ENCODE results near the gene CACNA2D2.

Gene CACNA2D2

GRCh38 chr3:50415061-50415460 is 88.4 kb downstream of the CACNA2D2 start:
- no peaks in the 10 kb centered on the region for H3K9me3 ChIP-seq (ENCODE audit: low read length)
- H3K79me2 ChIP-seq (ENCODE audit: insufficient read depth, low read length): no peaks in the 10 kb centered on the region
- H3K36me3 ChIP-seq (ENCODE audit: insufficient read depth, low read length): no peaks in the 10 kb centered on the region
- no peak overlapping the region for H3K27ac ChIP-seq (ENCODE audit: low read depth, low read length, poor library complexity, severe bottlenecking)
- H3K9me2 ChIP-seq (ENCODE audit: low read depth, low read length): no peaks in the 10 kb centered on the region
- H3K4me3 ChIP-seq (ENCODE audit: low read depth, low read length, poor library complexity, severe bottlenecking): no peak overlapping the region
- H3K4me1 ChIP-seq (ENCODE audit: insufficient read depth, low read length, severe bottlenecking): no peaks in the 10 kb centered on the region
- no peaks in the 10 kb centered on the region for H3K27me3 ChIP-seq (ENCODE audit: insufficient read depth, low read length)
- TF ChIP-seq EZH2 (IDR thresholded peaks at IDR 0.05; ENCODE audit: borderline replicate concordance, low read length) (no peak), CTCF (IDR thresholded peaks at IDR 0.05; ENCODE audit: low read length) (no peak)
- no peak overlapping the region for H3K4me2 ChIP-seq (ENCODE audit: low read length)
- H3F3A ChIP-seq (ENCODE audit: insufficient read depth, low read length): no peaks in the 10 kb centered on the region
- no peaks in the 10 kb centered on the region for H4K20me1 ChIP-seq (ENCODE audit: insufficient read depth, low read length)
- no peak overlapping the region for H2AFZ ChIP-seq (ENCODE audit: low read length)
- no peak overlapping the region for H3K9ac ChIP-seq (ENCODE audit: low read length)

DNA sequence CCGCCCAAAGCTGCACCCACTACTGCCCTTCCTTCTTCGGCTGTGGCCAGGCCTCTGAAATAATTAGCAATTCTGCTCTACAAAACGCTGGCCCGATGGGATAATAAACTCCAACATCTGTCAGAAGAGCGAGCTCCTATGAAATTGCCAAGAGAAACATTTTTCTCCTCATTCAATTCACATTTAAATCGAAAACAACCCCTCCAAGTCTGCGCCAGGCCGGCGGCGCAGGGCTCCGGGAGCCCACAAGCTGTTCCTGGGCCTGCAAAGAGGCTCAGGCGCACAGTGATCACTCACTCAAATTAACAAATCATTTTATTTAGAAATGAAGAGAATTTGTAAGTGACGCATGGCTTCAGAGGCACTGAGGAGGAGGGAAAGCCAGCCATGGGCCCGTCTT is 88.8 kb downstream of the CACNA2D2 start:
- H3F3A ChIP-seq (ENCODE audit: insufficient read depth, low read length): no peaks in the 10 kb centered on the region
- H4K20me1 ChIP-seq (ENCODE audit: insufficient read depth, low read length): no peaks in the 10 kb centered on the region
- no peak overlapping the region for H3K9ac ChIP-seq (ENCODE audit: low read length)
- no peak overlapping the region for H3K27ac ChIP-seq (ENCODE audit: low read depth, low read length, poor library complexity, severe bottlenecking)
- no peak for TF ChIP-seq EZH2 (IDR thresholded peaks at IDR 0.05; ENCODE audit: borderline replicate concordance, low read length)
- TF ChIP-seq CTCF (IDR thresholded peaks at IDR 0.05; ENCODE audit: low read length): no peak
- H3K79me2 ChIP-seq (ENCODE audit: insufficient read depth, low read length): no peaks in the 10 kb centered on the region
- no peaks in the 10 kb centered on the region for H3K9me3 ChIP-seq (ENCODE audit: low read length)
- H3K9me2 ChIP-seq (ENCODE audit: low read depth, low read length): no peaks in the 10 kb centered on the region
- no peaks in the 10 kb centered on the region for H3K36me3 ChIP-seq (ENCODE audit: insufficient read depth, low read length)
- no peak overlapping the region for H3K4me2 ChIP-seq (ENCODE audit: low read length)
- no peaks in the 10 kb centered on the region for H3K27me3 ChIP-seq (ENCODE audit: insufficient read depth, low read length)
- no peak overlapping the region for H2AFZ ChIP-seq (ENCODE audit: low read length)
- H3K4me3 ChIP-seq (ENCODE audit: low read depth, low read length, poor library complexity, severe bottlenecking): no peak overlapping the region
- H3K4me1 ChIP-seq (ENCODE audit: insufficient read depth, low read length, severe bottlenecking): no peaks in the 10 kb centered on the region

DNA sequence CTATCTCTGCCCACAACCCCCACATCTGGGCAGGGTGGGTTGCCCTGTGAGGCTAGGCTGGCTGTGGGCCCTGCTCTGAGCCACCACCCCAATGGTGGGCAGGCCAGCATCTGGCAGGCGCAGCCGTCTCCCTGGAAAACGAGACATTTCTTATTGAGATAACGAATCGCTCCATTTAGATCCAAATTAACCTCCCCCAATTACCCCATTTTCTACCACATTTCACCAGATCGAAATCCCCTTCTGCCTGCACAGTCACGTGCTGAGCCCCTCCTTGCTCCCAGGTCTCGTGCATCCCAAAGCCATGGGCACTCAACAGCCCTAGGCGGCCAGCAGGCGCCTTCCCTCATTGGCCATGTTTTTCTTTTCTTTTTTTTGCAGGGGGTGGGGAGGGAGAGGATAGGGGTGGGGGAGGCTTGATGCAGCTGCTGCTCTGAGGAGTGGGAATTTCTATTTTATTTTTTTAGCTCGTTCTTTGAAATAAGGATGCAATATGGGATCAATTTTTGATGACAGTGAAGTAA is 91.1 kb downstream of the CACNA2D2 start:
- Histone ChIP-seq H4K20me1 (ENCODE audit: insufficient read depth, low read length) (no peaks in the 10 kb centered on the region), H3F3A (ENCODE audit: insufficient read depth, low read length) (no peaks in the 10 kb centered on the region), H3K79me2 (ENCODE audit: insufficient read depth, low read length) (no peaks in the 10 kb centered on the region), H3K4me1 (ENCODE audit: insufficient read depth, low read length, severe bottlenecking) (no peaks in the 10 kb centered on the region), H3K4me3 (ENCODE audit: low read depth, low read length, poor library complexity, severe bottlenecking) (no peak overlapping the region), H3K9me2 (ENCODE audit: low read depth, low read length) (no peaks in the 10 kb centered on the region), H3K27me3 (ENCODE audit: insufficient read depth, low read length) (no peaks in the 10 kb centered on the region), H3K9me3 (ENCODE audit: low read length) (no peaks in the 10 kb centered on the region), H3K9ac (ENCODE audit: low read length) (no peak overlapping the region), H3K36me3 (ENCODE audit: insufficient read depth, low read length) (no peaks in the 10 kb centered on the region), H2AFZ (ENCODE audit: low read length) (no peak overlapping the region), H3K4me2 (ENCODE audit: low read length) (no peak overlapping the region), H3K27ac (ENCODE audit: low read depth, low read length, poor library complexity, severe bottlenecking) (no peak overlapping the region)
- no peak for TF ChIP-seq CTCF (IDR thresholded peaks at IDR 0.05; ENCODE audit: low read length)

All from OCI-LY1 (cell line).